ENCODE data around the gene TIAL1.
"Not testable (repeated sequence)": the region's sequence is repeated elsewhere in the genome, so short reads cannot be mapped to it uniquely, and the experiment has no call there.

The TIAL1 gene

DNA sequence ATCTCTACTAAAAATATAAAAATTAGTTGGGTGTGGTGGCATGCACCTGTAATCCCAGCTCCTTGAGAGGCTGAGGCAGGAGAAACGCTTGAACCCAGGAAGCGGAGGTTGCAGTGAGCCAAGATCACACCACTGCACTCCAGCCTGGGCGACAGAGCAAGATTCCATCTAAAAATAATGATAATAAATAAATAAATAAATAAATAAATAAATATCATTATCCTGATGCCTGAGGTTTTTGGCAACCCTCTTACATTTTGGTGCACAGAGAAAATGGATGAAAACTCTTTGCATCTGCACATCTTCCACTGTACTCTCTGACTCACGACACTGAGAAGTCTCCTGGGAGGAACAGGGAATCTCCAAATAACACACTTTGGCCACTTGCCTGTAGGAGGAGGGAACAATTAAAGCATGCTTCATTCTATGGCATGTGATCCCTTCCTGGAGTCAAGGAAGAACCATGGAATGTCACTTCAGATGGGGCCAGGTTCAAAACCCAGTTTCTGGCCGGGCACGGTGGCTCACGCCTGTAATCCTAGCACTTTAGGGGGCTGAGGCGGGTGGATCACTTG, 68.0 kb downstream of the TIAL1 start:
- DNase-seq (ENCODE audit: low spot score), result not testable (repeated sequence)

DNA sequence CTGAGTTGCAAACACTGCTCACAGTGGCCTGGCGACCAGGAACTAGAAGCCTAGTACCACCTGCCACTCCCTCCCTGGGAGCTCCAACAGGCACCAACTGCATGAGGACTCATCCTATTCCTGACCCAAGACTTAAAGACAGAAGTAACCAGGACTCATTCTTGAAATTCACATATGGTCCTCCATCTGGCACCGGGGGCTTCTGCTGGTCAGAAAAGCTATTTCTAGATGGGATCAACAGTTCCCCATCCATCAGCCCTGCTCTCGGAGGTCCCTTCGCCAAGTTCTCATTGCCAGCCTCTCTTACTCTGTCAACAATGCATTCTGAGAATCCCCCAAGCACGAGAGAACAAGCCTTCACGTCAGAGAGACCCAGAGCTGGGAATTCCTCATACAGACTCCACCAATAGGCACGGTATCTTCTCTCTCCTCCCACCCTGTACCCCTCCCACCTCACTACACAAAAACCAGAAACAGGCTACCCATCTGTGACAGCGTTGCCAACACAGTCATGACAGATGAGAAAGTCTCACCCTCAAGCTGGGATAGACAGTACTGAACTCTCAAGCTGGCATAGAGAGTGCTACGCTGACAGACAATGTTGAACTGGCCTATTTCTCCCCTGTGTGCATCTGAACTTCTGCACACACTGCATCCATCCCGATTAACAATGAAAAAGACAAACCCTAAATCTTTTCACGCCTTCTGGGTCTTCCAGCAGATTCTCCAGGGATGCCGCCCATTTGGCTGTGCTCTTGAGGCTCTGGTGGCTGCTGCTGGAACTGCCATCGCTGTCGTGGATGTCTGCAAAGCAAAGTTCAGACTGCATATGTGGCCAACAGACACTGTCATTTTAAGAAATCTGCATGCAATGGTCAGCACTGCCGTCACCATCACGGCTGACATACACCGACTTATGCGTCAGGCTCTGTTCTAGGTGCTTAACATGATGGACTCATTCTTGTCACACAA, 69.9 kb downstream of the TIAL1 start:
- no peak for DNase-seq (ENCODE audit: low spot score)

DNA sequence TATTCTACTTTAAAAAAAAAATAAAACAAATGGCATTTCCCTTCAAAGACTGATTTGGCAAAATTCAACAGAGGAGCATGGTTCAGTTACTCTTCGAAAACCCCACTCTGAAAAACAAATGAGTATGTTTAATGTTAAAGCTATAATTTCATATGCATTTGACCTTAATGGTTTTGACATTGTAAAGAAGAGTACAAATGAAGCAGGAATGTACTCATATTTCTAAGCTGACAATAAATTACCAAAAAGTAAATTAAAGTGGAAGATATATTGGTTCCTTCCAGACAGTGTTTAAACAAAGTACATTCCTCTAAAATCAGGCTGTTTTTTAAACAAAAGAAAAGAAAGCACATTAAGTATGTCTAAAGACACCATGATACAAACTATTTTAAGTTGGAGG, 70.6 kb downstream of the TIAL1 start:
- DNase-seq (ENCODE audit: low spot score), result no peak

DNA sequence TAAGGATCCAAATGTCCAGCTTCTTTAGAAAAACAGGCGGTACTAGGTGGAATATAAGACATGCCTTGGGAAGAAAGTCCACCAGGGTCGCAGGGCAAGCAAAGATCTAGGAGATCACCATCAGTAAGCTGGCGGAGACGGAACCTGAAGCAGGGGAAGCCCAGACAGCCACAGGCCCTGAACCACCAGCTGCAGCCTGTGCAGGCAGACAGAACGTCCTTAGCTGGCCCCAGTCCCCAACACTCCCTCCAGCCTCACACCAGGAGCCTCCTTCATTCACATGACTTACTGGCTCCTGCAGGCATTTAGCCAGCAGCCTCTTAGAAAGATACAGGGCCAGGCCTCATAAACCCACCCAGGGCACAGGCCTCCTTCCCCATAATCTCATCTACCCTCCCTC, 71.6 kb downstream of the TIAL1 start:
- no peak for DNase-seq (ENCODE audit: low spot score)

DNA sequence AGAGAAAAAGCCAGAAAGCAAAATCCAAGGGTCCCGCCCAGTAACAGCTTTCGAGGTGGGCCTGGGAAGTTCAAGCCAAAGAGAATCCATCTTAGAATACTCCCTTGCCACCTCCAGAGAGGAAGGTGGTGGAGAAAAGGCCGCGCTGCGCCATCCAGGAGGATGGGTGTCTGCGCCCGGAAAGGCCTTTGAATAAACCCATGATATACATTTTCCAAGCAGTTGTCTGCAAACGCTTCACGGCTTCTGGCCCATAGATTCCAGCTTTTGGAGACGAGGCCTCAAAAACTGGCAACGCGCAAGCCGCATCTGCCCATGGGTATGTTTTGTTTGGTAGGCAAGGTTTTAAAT, 72.1 kb downstream of the TIAL1 start:
- DNase-seq (ENCODE audit: low spot score), result no peak

DNA sequence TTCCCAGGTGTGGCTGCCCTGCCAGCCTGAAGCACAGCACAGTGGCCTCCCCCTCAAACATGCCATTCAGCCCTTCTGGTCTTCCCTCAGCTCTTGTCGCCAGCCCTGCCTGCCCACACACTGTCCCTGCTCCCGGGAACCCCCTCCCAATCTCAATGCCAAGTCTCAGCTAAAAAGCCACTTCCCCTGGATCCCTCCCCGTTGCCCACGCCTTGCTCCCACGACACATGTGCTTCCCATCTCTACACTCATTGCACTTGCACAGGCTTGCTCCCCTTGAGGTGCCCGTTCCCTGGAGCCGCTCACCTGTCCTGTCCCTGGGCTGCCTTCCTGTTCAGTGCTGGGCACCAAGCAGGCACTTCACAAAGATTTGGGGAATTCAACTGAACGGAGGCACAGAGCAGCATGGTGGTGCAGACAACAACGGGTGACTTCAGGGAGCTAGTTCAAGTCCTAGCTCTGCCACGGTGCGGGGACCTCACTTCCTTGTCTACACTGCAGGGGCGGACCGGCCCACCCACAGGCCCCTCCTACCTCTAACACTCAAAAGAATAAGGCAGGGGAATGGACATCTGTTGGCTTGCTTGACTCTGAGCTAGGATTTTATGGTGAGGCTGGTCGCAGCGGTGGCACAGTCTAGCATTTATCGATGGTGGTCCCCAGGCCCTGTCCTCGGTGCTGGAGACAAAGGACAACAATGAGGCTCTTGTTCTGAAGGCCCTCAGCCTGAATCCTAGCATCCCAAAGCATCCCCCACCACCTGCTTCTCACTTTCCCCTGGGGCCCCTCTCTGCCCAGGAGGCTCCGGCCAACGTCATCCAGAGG, 72.7 kb downstream of the TIAL1 start:
- no peak for DNase-seq (ENCODE audit: low spot score)

Measured in left forelimb (tissue), 1 donor.